Fibroblast of villous mesenchyme (primary cell): ENCODE measurements around the gene PRKCB. TPM values are rescaled to one million over a fixed set of nuclear protein-coding genes. Genes with fewer than 3 reads are reported as not detected.

Experiments
- DNase-seq: peaks from one replicate; pipeline ENCODE4 v3.0.0-alpha.2; 2010; ENCODE audit warnings: low read depth
- H3K4me3 ChIP-seq: 2 replicates; pipeline ENCODE4 v1.5.1; 2011; ENCODE audit warnings: low read depth, mild to moderate bottlenecking, low read length
- total RNA-seq: library from RNA; depleted of rRNA; stranded (reverse); fragments of >200 nt; gene quantifications from 2 replicates; pipeline ENCODE4 v1.2.3, GENCODE V29; 2012
- TF ChIP-seq, protein P1 (sequence below): IDR thresholded peaks from 2 replicates; pipeline ENCODE4 v1.5.1; 2012; ENCODE audit warnings: low read depth, mild to moderate bottlenecking, low read length; ENCODE audit not compliant: insufficient read depth

PRKCB gene
- total RNA-seq, 1 donor: not detected

DNA sequence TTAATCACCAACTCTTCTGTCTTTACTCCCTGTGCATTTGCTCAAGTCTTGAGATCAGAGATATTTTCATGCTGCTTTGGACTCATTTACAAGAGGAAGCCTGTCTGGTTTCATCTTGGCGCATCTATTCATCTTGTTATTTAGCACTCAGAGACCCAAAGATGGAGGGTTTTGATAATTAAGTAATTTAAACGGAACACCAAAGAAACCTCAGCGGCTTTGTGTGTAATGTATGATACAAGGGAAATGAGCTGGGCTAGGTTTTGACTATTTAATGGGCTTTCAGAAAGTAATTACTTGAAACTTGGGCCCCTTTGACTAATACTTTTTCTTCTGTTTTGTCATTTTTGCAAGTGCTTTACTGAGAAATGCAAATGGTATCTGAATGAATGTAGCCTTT is 354.2 kb downstream of the PRKCB start:
- H3K4me3 ChIP-seq: no peak overlapping the region
- DNase-seq: no peak
- TF ChIP-seq, protein P1, sequence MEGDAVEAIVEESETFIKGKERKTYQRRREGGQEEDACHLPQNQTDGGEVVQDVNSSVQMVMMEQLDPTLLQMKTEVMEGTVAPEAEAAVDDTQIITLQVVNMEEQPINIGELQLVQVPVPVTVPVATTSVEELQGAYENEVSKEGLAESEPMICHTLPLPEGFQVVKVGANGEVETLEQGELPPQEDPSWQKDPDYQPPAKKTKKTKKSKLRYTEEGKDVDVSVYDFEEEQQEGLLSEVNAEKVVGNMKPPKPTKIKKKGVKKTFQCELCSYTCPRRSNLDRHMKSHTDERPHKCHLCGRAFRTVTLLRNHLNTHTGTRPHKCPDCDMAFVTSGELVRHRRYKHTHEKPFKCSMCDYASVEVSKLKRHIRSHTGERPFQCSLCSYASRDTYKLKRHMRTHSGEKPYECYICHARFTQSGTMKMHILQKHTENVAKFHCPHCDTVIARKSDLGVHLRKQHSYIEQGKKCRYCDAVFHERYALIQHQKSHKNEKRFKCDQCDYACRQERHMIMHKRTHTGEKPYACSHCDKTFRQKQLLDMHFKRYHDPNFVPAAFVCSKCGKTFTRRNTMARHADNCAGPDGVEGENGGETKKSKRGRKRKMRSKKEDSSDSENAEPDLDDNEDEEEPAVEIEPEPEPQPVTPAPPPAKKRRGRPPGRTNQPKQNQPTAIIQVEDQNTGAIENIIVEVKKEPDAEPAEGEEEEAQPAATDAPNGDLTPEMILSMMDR: no peak

DNA sequence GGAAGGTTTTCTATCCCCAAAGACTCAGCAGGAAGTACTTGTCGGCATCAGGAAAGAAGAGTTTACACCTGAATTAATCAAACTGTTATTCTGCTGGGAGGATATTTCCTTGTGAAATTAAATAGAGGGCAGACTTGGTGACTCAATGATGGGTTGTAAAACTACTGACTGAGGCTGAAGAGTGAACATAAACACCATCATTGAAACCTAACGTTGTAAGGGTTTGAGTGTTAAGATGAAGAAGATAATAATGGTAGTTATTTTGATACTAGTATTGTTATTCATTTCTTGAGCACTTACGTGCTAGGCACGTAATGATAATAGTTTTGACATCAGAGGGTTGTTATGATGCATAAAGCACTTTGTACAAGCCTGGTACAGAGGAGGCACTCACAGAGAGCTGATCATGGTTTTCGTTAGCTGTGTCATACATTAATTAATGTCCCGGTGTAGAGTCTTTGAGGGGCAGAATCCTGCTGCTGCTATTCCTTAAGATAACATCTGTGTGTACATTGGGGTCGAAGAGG is 356.2 kb downstream of the PRKCB start:
- DNase-seq: no peak
- H3K4me3 ChIP-seq: no peak overlapping the region
- TF ChIP-seq, protein P1: no peak

DNA sequence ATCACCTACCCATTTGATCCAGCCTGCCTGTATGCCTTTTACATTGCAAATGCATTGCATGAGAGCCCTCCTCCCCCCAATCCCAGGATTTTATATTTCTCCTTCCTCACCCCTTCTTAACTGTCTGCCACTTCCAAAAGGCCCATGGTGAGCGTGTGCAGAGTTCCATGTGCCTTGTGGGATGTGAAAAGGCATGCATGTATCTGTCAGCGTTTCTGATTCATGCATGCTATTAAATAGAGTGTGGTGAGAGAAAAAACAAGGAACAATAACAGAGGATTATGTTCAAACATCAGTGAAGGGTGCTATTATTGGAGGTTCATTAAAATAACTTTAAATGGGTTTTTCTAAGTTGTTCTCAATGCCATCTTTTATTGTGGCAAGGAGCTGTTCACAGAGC is 359.4 kb downstream of the PRKCB start:
- TF ChIP-seq, protein P1: no peak
- DNase-seq: no peak
- no peak overlapping the region for H3K4me3 ChIP-seq

DNA sequence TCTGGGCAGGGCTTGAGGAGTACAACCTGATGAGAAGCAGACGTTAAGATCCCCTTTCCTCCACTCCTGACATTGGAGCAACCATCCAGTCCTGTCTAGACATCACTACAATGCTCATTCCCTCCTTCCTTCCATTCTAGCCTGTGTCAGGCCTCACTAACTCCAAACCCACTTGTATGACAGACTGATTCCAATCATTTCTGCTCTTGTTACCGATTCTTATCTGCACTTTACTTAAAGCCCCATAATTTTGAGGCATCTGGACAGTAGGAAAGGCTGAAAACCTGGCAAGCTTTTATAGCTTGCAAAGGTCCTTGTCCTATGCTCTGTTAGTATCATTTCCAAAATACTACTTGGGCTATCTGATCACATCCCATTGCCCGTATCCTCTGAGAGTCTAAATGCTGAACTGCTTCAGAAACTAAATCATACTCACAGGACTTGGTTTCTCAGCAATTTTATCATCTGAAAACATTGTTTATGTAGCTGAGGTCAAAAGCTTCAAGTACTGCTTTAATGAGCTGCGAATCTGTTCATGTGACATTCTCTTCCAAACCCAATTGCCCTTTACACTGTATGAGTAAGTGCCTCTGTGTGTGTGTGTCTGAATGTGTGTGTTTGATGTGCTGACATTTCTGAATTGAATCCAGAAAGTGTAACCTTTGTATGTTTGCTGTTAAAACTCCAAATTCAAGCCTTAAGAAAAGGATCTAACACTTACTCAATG is 363.2 kb downstream of the PRKCB start:
- DNase-seq: no peak
- TF ChIP-seq, protein P1: no peak
- H3K4me3 ChIP-seq: no peak overlapping the region

DNA sequence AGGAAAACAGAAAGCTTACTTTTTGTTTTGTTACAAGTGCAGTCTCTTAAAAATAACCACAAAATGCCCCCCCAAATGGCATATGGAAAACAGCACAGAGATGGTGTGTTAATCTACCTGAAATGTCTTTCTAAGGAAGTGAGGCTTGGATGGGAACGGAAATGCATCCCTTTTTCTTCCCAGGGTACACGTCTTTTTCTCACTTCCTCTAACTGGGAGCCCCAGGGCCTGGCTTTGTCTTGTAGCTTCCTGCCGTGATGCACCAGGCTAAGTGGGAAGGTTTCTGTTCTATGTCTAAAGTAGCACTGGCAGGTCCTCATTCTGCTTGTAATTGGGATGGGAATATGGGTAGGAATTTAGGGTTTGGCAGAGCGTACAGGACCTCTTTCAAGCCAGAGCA is 367.9 kb downstream of the PRKCB start:
- TF ChIP-seq, protein P1: no peak
- no peak overlapping the region for H3K4me3 ChIP-seq
- no peak for DNase-seq

DNA sequence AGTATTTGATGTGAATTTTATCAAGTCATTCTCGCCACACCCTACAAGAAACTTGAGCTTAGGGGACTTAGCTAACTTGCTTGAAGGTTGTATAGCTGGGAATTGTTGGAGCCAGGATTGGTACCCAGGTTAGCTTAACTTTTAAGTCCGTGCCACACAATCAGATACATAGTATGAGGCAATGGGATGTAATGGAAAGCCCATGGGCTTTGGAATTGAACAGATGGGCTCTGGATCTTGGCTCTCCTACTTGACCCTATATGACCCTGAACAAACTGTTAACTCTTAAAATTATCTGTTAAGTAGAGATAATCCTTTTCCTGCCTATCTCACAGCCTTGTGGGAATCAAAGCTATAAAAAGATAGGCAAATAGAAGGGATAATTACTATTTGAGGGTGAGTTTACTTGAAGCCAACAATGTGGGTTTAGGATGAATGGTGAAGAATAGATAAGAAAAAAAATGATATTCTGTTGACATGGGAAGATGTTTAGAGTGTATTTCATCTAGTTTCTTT is 368.4 kb downstream of the PRKCB start:
- DNase-seq: no peak
- H3K4me3 ChIP-seq: no peak overlapping the region
- TF ChIP-seq, protein P1: no peak
